Measurements from ENCODE around the gene TEX2.

The TEX2 gene

GRCh38 chr17:64269687-64270649 is 6.9 kb upstream of the TEX2 start:
- DNase-seq = no peak

DNA sequence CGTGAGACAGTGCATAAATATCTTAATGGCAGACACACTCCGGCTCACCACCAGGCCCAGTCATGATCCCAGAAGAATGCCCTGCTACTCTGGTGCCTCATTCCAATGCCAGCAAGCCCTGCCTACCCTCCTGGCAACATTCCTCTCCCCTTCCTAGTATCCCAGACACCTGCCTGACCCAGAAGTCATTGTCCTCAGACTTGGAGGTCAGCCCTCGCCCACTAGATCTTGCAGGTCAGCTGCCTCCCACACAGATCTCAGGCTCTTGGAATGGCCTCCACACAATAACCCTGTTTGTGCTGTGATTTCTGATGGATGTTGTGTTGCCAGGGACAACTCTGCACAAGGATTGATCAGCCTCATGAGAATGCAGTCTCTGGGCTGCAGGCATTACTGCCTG is 1.8 kb upstream of the TEX2 start:
- no peak for DNase-seq

DNA sequence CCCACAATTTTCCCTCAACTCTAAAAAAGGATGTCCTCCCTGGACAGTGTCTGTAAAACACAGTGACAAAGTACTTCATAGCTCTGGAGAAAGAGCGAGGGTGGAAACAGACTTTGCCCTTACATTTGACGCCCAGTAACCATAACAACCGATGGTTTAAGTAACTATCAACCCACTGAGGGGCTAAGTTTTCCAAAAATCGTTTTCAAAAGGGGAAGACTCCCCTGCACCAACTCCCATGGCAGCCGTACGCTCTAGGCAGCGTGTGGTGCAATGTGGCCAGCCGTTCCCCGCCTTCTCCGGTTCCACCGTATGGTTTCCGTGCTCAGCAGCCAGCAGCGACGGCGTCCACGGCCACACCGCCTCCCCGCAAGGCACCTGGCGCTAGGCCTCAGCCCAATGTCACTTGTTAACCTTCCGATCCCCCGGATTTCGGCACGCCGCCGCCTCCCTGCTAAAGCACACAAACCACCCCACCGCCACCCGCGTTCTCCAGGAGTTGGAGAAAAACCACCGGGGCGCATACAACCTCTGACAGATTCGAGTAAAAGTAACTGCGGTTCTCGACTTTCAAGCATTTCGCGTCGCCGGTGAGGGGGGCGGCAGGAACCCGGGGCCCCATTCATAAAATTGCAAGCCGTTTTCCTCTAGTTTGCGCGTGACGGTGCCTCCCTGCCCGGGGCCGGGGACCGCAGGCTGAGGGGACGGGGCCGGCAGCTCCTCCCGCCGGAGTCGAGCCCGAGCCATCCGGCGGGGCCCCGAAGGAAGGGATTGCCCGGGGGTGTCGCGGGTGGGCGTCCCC is 661 bp downstream of the TEX2 start:
- peak; percentile 57 for DNase-seq

GRCh38 chr17:64261417-64262145 is 1.5 kb downstream of the TEX2 start:
- no peak for DNase-seq

- DNase-seq = no peak
These were observed 2.2 kb downstream of the TEX2 start for GRCh38 chr17:64260886-64261285.

GRCh38 chr17:64259922-64260321 is 3.1 kb downstream of the TEX2 start:
- DNase-seq = no peak

DNA sequence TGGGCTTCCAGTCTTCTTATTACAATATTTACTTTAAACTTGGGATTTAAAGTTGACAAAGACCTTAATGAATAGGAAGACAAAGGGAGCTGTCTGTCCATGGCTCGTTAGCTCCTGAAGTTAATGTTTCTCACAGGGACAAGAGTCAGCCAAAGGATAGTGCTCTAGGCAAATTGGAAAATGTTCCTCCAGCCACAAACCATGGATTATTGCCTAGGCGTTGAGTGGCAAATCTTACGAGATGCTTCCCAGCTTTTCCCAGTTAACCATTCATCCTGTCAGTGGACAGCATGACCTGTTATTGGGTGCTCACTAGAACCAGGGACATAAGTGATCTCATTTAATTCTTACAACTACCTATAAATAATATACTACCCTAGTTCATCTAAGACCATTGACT is 3.6 kb downstream of the TEX2 start:
- DNase-seq = no peak

GRCh38 chr17:64256913-64257807 is 5.9 kb downstream of the TEX2 start:
- DNase-seq = no peak

GRCh38 chr17:64255764-64256163 is 7.3 kb downstream of the TEX2 start:
- no peak for DNase-seq

- DNase-seq = no peak
These were observed 8.3 kb downstream of the TEX2 start for GRCh38 chr17:64254755-64255154.

GRCh38 chr17:64253470-64253869 is 9.6 kb downstream of the TEX2 start:
- no peak for DNase-seq

GRCh38 chr17:64252831-64253230 is 10.2 kb downstream of the TEX2 start:
- no peak for DNase-seq

- no peak for DNase-seq
These were observed 12.7 kb downstream of the TEX2 start for GRCh38 chr17:64250233-64250835.

GRCh38 chr17:64247836-64248235 is 15.2 kb downstream of the TEX2 start:
- no peak for DNase-seq

DNA sequence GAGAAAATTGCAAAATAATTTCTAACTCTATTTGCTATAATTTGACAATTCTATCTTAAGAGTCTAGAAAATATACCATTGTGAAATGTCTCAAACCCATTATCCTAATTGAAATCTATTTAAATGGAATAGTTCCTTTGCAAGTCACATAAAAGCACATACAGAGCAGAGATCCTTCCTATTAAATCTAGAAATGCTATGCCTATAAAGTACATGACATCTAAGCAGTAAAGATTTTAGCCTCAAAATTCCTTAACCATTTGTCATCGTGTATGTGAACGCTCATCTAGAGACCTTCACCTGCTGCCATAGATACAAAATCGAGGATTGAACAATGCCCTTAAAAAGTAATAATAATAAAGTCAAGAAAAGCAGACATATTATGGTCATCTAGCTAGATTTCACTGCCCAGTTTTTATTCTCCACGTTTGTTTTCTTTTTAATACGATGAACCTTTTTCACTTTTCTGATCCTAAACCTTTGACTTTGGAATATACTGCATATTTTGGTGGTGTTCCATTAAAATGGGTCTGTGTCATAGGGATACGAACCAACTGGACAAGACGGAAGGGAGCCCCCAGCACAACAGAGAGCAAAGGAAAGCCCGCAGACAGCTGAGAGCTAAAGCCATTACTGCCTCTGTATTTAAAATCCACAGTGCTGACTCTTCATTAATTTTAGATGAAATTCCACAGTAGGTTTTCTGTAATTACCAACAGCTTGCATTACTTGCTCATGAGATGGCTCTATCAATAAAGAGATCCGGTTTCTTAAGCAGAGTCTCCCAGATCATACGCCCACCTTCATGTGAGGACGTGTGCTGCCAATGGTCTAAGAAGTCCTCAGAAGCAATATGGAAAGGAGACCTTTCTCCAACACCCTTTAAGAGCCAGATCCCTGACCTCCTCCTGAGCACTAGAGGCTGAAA is 17.6 kb downstream of the TEX2 start:
- DNase-seq = no peak

DNA sequence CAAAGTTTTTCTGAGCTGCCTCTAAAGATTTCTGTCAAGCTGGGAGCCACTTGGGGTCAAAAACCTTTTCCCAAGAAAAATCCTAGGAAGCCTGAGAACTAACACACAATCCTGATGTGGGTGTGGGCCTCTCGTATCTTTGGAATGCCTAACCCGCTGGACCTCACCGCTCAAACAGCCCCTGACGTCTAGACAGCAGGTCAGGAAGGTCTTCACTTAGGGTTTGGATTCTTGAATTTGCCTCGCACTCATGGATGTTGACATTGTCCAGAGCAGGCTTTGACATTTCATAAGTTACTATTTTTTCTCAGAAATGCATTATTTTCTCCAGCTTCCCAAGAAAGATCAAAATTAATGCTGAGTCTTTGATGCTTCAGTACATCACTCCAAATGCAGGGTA is 18.9 kb downstream of the TEX2 start:
- no peak for DNase-seq

DNA sequence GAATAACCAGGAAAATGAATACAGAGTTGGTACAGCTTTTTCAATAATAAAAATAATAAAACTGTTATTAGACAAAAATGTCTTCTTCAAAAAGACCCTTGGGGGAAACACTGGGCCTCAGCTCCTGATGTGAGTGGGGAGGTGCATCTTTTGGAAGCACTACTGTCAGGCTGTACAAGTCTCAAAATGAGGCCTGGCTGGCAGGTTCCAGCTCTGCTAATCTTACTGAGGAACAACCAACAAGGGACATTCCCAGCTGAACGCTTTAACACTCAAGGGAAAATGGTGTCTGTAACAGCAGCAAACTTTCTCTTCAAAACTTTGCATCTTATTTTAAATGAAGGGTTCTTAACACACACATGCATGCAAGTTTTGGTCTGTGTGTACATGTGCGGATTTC is 19.7 kb downstream of the TEX2 start:
- no peak for DNase-seq

DNA sequence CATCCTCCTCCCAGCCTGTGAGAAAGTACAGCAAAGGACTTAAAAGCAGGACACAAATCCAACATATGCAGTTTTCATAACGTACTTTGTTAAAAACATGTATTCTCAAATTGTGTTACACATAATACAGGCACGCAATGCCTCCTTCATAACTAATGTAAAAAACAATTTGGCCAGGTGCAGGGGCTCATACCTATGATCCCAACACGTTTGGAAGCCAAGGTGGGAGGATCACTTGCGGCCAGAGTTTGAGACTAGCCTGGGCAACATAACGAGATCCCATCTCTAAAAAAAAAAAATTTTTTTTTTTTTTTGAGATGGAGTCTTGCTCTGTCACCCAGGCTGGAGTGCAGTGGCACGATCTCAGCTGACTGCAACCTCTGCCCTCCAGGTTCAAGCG is 20.4 kb downstream of the TEX2 start:
- DNase-seq = no peak

DNA sequence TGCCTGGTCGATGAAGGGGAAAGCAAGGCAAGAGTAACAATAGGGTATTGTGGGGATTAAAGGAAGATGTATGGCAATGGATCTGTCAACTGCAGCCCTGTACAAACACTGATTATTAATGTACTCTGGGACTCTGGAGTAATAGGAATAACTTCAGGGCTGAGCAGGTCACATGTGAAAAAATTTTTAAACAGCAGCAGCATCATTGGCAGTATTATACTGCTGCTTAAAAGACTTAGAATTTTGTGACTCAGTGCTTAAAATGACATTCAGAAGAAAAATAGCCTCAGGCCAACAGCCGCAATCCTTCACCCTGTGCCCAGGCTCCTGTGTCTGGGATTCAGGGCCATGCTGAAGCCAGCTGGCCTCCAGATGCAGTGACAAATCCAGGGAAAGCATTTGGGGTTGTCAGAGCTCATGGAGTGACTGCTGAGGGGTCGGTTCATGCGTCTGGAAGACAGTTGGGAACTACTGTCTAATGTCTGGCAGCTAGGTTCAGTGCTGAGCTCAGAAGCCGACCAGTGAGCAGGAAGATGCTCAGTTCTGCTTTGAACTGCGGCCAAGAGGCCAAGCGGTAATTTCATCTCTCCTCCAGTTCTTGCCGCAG is 22.2 kb downstream of the TEX2 start:
- DNase-seq = no peak

GRCh38 chr17:64240261-64240740 is 22.8 kb downstream of the TEX2 start:
- no peak for DNase-seq
